Mesenchymal stem cell (in vitro differentiated cells and primary cell): ENCODE results near the gene KDM4C.

Experiments used
- DNase-seq: peaks from one replicate; pipeline ENCODE4 v3.0.0-alpha.2; 2013
- H2AFZ ChIP-seq: one replicate; pipeline ENCODE4 v1.6.1; 2013; ENCODE audit warnings: low read depth, mild to moderate bottlenecking, control low read depth, inconsistent platforms, low read length, moderate library complexity
- H2AK5ac ChIP-seq: 2 replicates; pipeline ENCODE4 v1.6.1; 2013; ENCODE audit warnings: low read length, moderate library complexity, mild to moderate bottlenecking, inconsistent platforms; ENCODE audit not compliant: severe bottlenecking
- H2BK120ac ChIP-seq: one replicate; pipeline ENCODE4 v1.6.1; 2013; ENCODE audit warnings: low read depth, mild to moderate bottlenecking, inconsistent platforms, low read length, moderate library complexity
- H2BK12ac ChIP-seq, 2 experiments: one replicate each; pipeline ENCODE4 v1.6.1; 2013; ENCODE audit warnings: inconsistent platforms in 2 of 2, low read length in 2 of 2, mild to moderate bottlenecking in 2 of 2, moderate library complexity in 2 of 2, control low read depth in 1 of 2
- H2BK15ac ChIP-seq: one replicate; pipeline ENCODE4 v1.6.1; 2013; ENCODE audit warnings: mild to moderate bottlenecking, low read depth, inconsistent platforms; ENCODE audit not compliant: poor library complexity, severe bottlenecking
- H2BK5ac ChIP-seq: 2 replicates; pipeline ENCODE4 v1.6.1; 2013; ENCODE audit warnings: low read depth, mild to moderate bottlenecking, low read length, control low read depth, inconsistent platforms; ENCODE audit not compliant: poor library complexity, severe bottlenecking
- H3K14ac ChIP-seq, 2 experiments: one replicate each; pipeline ENCODE4 v1.6.1; 2013; ENCODE audit warnings: inconsistent platforms in 2 of 2, low read length in 2 of 2, control low read depth in 1 of 2, mild to moderate bottlenecking in 1 of 2, moderate library complexity in 1 of 2
- H3K18ac ChIP-seq, 2 experiments: one replicate each; pipeline ENCODE4 v1.6.1; 2013; ENCODE audit warnings: inconsistent platforms in 2 of 2, low read length in 2 of 2, control low read depth in 1 of 2, low read depth in 1 of 2, mild to moderate bottlenecking in 1 of 2
- H3K23ac ChIP-seq, 2 experiments: one replicate each; pipeline ENCODE4 v1.6.1; 2013; ENCODE audit warnings: inconsistent platforms in 2 of 2, low read length in 2 of 2, mild to moderate bottlenecking in 2 of 2, moderate library complexity in 2 of 2, control low read depth in 1 of 2
- H3K27ac ChIP-seq: 2 replicates; pipeline ENCODE4 v1.5.1; 2013; ENCODE audit warnings: mild to moderate bottlenecking, moderate library complexity, low read length, control low read depth, inconsistent platforms; ENCODE audit not compliant: poor library complexity, severe bottlenecking
- H3K27me3 ChIP-seq, 2 experiments: 2 replicates each; pipeline versions ENCODE4 v1.6.1 to v1.7.0; 2013; ENCODE audit warnings: low read length in 2 of 2, mild to moderate bottlenecking in 2 of 2, moderate library complexity in 2 of 2, control low read depth in 1 of 2, inconsistent platforms in 1 of 2; ENCODE audit not compliant: control insufficient read depth in 1 of 2, insufficient read depth in 1 of 2
- H3K36me3 ChIP-seq, 2 experiments: 2 replicates each; pipeline versions ENCODE4 v1.6.1 to v1.7.0; 2013; ENCODE audit warnings: low read length in 2 of 2, control low read depth in 1 of 2, inconsistent platforms in 1 of 2, low read depth in 1 of 2, mild to moderate bottlenecking in 1 of 2; ENCODE audit not compliant: insufficient read depth in 2 of 2, control insufficient read depth in 1 of 2
- H3K4ac ChIP-seq, 2 experiments: one replicate each; pipeline ENCODE4 v1.6.1; 2013; ENCODE audit warnings: inconsistent platforms in 2 of 2, low read length in 2 of 2, mild to moderate bottlenecking in 2 of 2, moderate library complexity in 2 of 2, control low read depth in 1 of 2, low read depth in 1 of 2
- H3K4me1 ChIP-seq: 2 replicates; pipeline ENCODE4 v1.6.1; 2013; ENCODE audit warnings: low read depth, low read length, control low read depth; ENCODE audit not compliant: control insufficient read depth, insufficient read depth
- H3K4me2 ChIP-seq: 2 replicates; pipeline ENCODE4 v1.6.1; 2013; ENCODE audit warnings: low read length, mild to moderate bottlenecking, inconsistent platforms; ENCODE audit not compliant: poor library complexity, severe bottlenecking
- H3K4me3 ChIP-seq, 2 experiments: 2 replicates each; pipeline versions ENCODE4 v1.5.1 to v1.7.0; 2013; ENCODE audit warnings: low read length in 2 of 2, mild to moderate bottlenecking in 2 of 2, control low read depth in 1 of 2, low read depth in 1 of 2; ENCODE audit not compliant: insufficient read depth in 1 of 2
- H3K79me1 ChIP-seq: replicated peaks from 2 replicates; pipeline ENCODE4 v1.6.1; 2013; ENCODE audit warnings: mild to moderate bottlenecking, control low read depth, low read length, inconsistent platforms; ENCODE audit not compliant: poor library complexity, severe bottlenecking
- H3K9ac ChIP-seq: 2 replicates; pipeline ENCODE4 v1.7.0; 2013; ENCODE audit warnings: mild to moderate bottlenecking, low read length, moderate library complexity
- H3K9me3 ChIP-seq: 2 replicates; pipeline ENCODE4 v1.7.0; 2013; ENCODE audit warnings: mild to moderate bottlenecking, low read length; ENCODE audit not compliant: control insufficient read depth
- H4K8ac ChIP-seq: one replicate; pipeline ENCODE4 v1.6.1; 2013; ENCODE audit warnings: inconsistent platforms, mild to moderate bottlenecking, low read length, moderate library complexity
- H4K91ac ChIP-seq: one replicate; pipeline ENCODE4 v1.6.1; 2013; ENCODE audit warnings: mild to moderate bottlenecking, low read length, inconsistent platforms
- WGBS: methylation state at CpG from one replicate; pipeline ENCODE4 v1.1.7; 2013; ENCODE audit warnings: mixed read lengths; 5-methylcytosine and 5-hydroxymethylcytosine counted together

The KDM4C gene

GRCh38 chr9:6959270-6960000 lies 201.7 kb downstream of the KDM4C start:
- Histone ChIP-seq H3K27me3 (no peaks in the 10 kb centered on the region), H3K4me3 (no peak overlapping the region), H3K4me1 (peaks cover 1% of the 10 kb centered on the region), H2AK5ac (no peak overlapping the region), H3K23ac (no peak overlapping the region), H3K9ac (no peak overlapping the region), H2AFZ (no peak overlapping the region), H3K4me2 (no peak overlapping the region), H4K8ac (no peak overlapping the region), H2BK5ac (no peak overlapping the region), H2BK120ac (no peak overlapping the region), H4K91ac (no peak overlapping the region), H3K9me3 (no peaks in the 10 kb centered on the region), H2BK12ac (peak overlapping the region in 1 of 2 experiments; percentile 31), H3K79me1 (peaks cover 13% of the 10 kb centered on the region), H3K4ac (no peak overlapping the region), H3K36me3 (peaks cover 0 to 7% of the 10 kb centered on the region in 2 experiments), H3K18ac (no peak overlapping the region), H3K27ac (no peak overlapping the region), H3K14ac (no peak overlapping the region), H2BK15ac (no peak overlapping the region)
- DNase-seq: no peak
- WGBS: 31% methylated on average over 2 of the region's 5 CpGs

- Histone ChIP-seq H3K27me3 (no peaks in the 10 kb centered on the region), H3K23ac (no peak overlapping the region), H2AK5ac (no peak overlapping the region), H4K8ac (peak overlapping the region; percentile 69), H3K27ac (no peak overlapping the region), H3K79me1 (peaks cover 15% of the 10 kb centered on the region), H3K36me3 (peaks cover 0 to 7% of the 10 kb centered on the region in 2 experiments), H3K4me2 (no peak overlapping the region), H2AFZ (no peak overlapping the region), H3K9ac (no peak overlapping the region), H3K4me1 (no peaks in the 10 kb centered on the region), H4K91ac (no peak overlapping the region), H3K18ac (peak overlapping the region in 1 of 2 experiments; percentile 14), H2BK5ac (no peak overlapping the region), H3K4ac (no peak overlapping the region), H2BK120ac (no peak overlapping the region), H3K9me3 (no peaks in the 10 kb centered on the region), H3K14ac (peak overlapping the region in 1 of 2 experiments; percentile 55), H3K4me3 (no peak overlapping the region), H2BK15ac (no peak overlapping the region), H2BK12ac (no peak overlapping the region)
- no peak for DNase-seq
- WGBS: 87% methylated on average over 3 of the region's 3 CpGs
Observed at GRCh38 chr9:6960777-6961176, 203.0 kb downstream of the KDM4C start.

- Histone ChIP-seq H3K23ac (no peak overlapping the region), H4K8ac (no peak overlapping the region), H3K27ac (no peak overlapping the region), H3K4ac (no peak overlapping the region), H3K79me1 (peaks cover 12% of the 10 kb centered on the region), H2BK120ac (no peak overlapping the region), H2AFZ (no peak overlapping the region), H2AK5ac (no peak overlapping the region), H3K36me3 (peaks cover 0 to 7% of the 10 kb centered on the region in 2 experiments), H3K9ac (no peak overlapping the region), H3K4me1 (no peaks in the 10 kb centered on the region), H3K9me3 (no peaks in the 10 kb centered on the region), H3K4me3 (no peak overlapping the region), H4K91ac (no peak overlapping the region), H3K27me3 (no peaks in the 10 kb centered on the region), H2BK15ac (no peak overlapping the region), H2BK5ac (no peak overlapping the region), H3K18ac (no peak overlapping the region), H3K14ac (no peak overlapping the region), H3K4me2 (no peak overlapping the region), H2BK12ac (no peak overlapping the region)
- WGBS: 90% methylated on average over 4 of the region's 5 CpGs
- no peak for DNase-seq
Observed at GRCh38 chr9:6961845-6962522, 204.2 kb downstream of the KDM4C start.

DNA sequence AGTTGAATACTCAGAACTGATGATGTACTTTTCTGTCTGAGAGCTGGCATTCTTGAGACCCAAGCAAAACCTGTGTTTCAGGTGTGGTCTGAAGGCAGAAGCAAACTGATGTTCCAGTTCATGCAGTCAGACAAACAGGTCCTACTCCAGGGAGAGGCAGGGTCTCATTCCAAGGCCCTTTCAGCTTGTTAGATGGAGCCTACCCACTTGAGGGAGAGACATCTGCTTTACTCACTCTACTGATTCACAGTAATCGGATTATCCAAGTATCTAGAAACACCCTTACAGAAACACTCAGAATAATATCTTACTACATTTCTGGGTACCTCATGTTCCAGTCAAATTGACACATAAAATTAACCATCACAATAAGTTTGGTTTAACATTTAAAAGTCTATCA lies 207.8 kb downstream of the KDM4C start:
- peaks cover 4% of the 10 kb centered on the region for H3K79me1 ChIP-seq
- 100% methylated on average over 1 of the region's 1 CpG for WGBS
- H3K27ac ChIP-seq: no peak overlapping the region
- H3K4ac ChIP-seq: no peak overlapping the region
- no peak overlapping the region for H3K18ac ChIP-seq
- no peak overlapping the region for H3K9ac ChIP-seq
- H3K4me1 ChIP-seq: peaks cover 4% of the 10 kb centered on the region
- H3K36me3 ChIP-seq: peaks cover 0 to 4% of the 10 kb centered on the region in 2 experiments
- no peak overlapping the region for H4K8ac ChIP-seq
- H3K4me3 ChIP-seq: no peak overlapping the region
- no peak overlapping the region for H2BK120ac ChIP-seq
- no peak overlapping the region for H2BK15ac ChIP-seq
- no peak overlapping the region for H3K23ac ChIP-seq
- no peaks in the 10 kb centered on the region for H3K9me3 ChIP-seq
- no peak overlapping the region for H4K91ac ChIP-seq
- H2BK12ac ChIP-seq: no peak overlapping the region
- H3K14ac ChIP-seq: no peak overlapping the region
- no peak overlapping the region for H3K4me2 ChIP-seq
- DNase-seq: no peak
- H2AFZ ChIP-seq: no peak overlapping the region
- H3K27me3 ChIP-seq: no peaks in the 10 kb centered on the region
- H2AK5ac ChIP-seq: no peak overlapping the region
- no peak overlapping the region for H2BK5ac ChIP-seq
